Glomerular endothelial cell (primary cell): ENCODE results near the gene RMI2. TPM values are rescaled to one million over a fixed set of nuclear protein-coding genes. Genes with fewer than 3 reads are reported as not detected.
"Not testable (repeated sequence)": the region's sequence is repeated elsewhere in the genome, so short reads cannot be mapped to it uniquely, and the experiment has no call there.

Experiments
- DNase-seq: peaks from one replicate; pipeline ENCODE4 v3.0.0-alpha.2; 2011; ENCODE audit warnings: low read depth, low spot score; ENCODE audit errors: extremely low read depth
- total RNA-seq: library from RNA; depleted of rRNA; stranded (reverse); fragments of >200 nt; gene quantifications from 2 replicates; pipeline ENCODE4 v1.2.3, GENCODE V29; 2015

Gene RMI2
- total RNA-seq, 1 donor from 2014 or later = 5.9 TPM

DNA sequence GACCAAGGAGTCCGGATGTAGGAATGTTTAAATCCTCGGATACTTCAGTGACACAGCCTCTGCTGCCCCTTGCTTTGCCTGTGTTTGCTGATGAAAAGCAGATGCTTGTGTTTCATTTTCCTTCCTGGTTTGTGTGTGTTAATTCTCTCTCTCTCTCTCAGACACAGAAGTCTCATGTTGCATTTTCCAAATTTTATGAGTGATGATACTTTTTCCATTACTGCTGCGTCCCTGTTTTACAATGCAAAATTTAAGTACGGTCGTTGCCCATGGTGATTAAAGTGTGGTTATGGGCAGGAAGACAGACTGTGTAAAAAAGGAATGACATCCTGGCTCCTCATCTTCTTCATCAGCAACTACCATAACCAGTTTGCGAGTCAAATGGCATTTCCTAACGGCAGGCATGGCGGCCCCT lies 5.7 kb downstream of the RMI2 start:
- DNase-seq = no peak

DNA sequence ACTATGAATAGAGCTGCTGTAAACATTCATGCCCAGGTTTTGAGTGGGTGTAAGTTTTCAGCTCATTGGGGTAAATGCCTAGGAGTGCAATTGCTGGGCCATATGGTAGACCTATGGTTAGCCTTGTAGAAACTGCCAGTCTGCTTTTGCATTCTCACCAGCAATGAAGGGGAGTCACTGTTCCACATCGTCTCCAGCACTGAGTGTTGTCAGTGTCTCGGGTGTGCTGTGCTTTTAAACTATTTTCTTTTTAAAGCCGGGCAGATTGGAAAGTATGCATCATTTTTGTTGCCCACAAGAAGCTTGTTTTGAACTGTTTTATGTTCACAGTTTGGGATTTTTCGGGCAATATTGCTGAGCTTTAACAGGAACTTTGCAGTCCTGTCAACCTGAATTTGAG lies 7.9 kb downstream of the RMI2 start:
- DNase-seq = no peak

DNA sequence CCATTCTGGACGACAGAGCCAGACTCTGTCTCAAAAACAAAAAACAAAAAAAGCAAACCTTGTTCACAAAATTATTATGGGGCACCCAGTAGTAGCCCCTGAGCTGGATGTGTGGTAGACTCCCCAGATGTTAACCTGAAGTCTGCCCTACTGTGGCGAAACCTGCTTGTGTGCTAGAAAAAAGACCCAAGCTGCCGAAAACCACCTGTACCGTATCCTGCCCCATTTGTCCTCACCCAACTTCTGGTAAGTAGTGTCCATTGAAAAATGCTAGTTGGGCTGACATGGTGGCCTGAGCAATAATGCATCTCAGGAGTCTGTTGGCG lies 9.1 kb downstream of the RMI2 start:
- no peak for DNase-seq

DNA sequence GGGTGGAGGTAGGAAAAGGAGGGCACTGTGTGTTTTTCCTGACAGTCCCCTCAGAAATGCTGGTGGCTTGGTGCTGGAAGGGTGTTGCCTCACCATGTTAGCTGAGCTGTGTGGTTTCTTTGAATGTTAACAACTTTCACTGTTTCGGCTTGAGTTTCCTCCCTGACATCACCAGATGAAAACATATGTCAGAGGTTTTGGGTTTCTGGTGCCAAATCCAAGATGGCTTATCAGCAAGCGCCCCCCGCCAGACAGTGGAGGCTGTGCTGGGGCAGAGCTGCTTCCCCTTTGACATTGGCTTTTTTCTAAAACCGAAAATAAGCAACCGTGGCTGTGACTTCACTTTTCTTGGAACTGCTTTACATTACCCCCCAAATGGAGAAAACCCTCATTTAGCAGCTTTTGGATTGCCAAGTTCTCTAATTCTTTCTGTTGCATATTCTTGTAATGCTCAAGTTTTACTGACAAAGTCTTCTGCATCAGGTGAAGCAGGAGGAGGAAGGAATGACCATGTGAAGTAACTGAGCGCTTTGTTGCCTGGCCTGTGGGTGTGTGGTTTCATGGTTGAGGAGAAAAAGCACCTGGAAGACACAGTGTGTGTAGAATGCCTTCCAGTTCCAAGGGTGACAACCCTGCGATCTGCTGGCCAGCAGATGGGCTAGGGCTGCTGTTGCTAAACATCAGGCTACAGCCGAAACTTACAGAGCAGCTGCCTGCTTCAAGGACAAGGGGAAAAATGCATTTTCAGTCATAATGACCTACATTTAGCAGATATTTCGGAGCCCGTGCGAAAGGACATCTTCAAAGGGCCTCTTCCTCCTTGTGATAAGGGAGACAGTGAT lies 9.7 kb downstream of the RMI2 start:
- DNase-seq = no peak

DNA sequence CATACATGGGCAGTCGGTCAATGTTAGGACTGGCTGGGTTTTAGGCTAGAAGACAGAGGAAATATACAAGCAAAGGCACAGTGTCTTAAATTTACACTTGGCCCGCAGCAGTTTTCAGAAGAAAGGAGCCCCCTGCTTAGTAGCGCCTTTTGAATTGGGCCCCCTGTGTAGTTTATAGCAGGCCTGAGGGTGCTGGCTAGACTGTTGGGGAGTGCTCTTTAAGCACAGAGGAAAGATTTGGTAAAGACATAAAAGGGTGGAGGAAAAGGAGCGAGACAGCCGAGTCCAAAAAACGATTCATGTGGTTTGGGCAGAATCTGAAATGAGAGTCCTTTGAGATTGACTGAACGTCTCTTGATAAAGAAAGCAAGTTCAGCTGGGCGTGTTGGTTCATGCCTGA lies 10.6 kb downstream of the RMI2 start:
- no peak for DNase-seq

DNA sequence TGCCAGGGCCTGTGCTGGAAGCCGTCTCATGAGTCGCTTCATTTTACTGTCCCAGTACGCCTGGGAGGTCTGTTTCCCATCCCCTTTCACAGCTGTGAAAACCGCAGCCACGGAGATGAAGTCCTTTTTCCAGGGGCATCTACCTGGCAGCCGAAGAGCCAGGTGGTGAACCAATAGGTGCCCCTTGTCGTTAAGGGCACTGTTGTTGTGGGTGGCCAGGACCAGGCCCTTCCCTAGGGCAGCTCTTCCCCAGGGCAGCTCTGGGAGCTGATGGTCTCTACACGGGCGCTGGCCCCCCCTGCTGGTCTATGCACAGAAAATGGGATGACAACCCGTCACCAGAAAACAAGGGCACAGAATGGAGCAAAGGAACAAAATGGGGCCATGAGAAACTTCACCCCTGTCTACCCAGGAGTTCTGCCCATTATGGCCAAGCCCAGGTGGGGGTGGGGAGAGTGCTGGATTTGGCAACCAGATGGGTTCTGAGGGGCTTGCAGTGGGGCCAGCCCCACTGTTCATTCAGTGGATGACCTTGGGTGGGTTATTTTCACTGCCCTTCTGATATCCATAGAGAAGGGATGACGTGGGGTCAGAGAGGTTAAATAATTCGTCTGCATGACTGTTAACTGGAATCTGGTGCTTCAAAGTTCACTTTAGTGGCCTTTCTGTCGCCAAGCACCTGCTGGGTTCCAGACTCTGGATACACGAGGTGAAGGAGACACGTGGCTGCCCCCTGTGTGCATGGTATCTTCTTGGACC lies 11.5 kb downstream of the RMI2 start:
- DNase-seq = no peak

DNA sequence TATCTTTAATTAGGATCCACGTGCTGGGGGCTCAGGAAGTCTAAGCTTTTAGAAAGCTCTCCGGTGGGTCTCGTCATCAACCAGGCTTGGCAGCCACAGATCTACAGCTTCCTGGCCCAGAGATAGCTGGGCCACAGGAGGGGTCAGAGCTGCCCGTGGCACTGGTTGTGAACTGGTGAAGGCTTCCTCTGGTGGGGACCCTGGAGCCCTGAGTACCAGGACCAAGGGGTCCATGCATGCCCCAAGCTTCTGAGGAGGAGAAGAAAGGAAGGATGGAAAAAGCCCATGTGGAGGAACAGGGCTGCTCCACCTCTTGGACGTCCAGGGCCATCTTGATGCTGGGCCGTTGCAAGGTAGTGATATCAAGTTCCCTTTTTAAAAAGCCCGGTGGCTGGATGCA lies 13.3 kb downstream of the RMI2 start:
- no peak for DNase-seq

DNA sequence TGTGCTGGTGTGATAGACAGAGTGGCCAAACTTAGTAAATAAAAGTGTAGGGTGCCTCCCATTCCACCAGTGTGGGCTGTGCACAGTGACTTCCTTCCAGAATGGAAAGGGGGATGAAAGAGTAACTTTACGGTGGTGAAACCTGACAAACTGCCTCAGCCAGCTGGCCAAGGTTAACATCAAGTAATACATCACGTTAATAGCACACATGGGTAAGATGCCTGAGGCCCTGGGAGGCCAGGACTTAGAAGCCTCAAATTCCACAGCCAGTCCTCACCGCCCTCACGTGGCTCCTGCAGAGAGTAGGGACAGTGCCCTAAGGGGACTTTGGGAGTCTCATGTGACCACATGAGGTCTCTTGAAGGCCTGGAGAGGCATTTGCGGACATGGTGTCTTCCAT lies 14.1 kb downstream of the RMI2 start:
- DNase-seq = no peak

DNA sequence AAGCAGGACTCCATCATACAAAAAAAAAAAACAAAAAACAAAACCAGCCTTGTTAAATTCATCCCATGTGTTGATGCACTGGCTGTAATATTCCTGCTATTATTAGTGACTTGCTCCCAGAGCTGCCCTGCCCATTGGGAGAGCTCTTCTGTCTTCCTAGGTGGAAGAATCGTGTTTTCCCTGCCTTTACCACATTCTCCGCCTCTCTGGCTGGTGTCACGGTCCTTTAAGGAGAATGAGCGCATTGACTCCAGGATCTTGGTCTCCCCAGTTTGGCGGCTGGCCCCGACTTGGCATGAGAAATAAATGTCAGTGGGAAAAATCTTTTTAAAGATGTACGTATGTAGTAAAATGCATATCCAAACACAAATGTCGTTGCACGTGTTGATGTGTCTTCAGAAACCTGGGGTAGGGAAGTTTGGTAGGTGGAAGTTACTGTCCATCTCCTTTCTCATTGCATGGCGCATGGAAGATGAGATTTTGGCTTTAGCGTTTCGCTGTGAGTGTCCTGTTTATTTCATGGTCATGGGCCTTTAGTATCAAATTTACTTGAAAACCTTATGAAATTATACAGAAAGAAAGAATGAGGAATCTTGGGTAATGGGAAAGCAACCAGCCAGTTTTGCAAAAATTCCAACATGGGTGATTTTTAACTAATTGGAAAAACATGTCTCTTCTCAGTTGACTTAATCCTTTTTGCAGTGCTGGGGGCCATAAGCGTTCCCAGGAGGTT lies 15.5 kb downstream of the RMI2 start:
- no peak for DNase-seq

DNA sequence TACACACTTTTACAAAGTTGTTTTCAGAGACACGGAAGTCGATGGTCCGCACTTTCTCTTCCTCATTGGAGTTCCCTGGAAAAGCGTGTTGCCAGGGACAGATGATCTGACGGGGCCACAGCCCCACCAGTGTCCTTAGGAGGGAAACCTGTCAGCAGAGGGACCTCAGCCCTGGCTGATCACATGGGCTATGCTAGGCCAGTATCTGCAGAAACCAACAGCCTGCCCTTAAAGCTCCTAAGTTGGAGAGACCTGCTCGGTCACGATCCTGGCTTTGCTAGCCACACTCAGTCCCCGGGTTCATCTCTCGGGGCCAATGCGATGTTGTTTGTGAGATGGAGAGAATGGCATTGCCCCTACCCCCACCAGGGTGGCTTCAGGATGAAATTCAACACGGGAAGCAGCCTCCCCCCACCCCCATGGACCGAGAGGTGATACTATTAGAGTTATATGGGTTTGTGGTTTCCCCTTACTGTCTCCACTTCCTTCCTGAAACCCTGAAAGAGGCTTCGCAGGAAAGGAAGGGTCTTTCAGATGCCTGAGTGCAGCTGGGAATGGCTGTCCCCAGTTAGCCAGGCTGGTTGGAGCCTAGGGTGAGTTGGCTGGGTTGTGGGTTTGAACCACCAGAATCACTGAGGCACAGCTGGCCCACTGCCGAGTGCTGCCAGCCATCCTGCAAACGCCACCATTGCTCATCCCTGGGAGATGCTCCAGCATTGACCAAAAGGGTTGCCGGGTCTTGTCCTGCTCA lies 16.6 kb downstream of the RMI2 start:
- no peak for DNase-seq

DNA sequence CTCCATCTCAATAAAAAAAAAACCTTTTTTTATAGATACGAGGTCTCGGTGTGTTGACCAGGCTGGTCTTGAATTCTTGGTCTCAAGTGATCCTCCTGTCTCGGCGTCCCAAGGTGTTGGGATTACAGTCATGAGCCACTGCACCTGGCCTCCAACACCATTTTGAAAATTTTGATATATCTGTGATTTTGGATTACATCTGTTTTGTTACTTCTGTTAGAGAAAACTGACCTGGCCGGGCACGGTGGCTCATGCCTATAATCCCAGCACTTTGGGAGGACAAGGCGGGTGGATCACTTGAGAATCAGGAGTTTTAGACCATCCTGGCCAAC lies 18.6 kb downstream of the RMI2 start:
- no peak for DNase-seq

DNA sequence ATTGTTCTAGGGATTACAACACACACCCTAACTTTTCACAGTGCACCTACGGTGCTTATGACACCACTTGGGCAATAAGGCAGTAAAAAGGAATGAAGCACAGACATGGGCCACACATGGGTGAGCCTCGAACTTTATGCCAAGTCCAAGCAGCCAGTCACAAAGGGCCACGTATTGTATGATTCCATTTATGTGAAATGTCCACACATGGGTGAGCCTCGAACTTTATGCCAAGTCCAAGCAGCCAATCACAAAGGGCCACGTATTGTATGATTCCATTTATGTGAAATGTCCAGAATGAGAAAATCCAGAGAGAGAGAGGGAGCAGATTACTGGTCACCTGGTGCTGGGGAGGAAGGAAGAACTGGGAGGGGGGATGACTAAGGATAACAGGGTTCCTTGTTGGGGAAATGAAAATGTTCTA lies 22.2 kb downstream of the RMI2 start:
- DNase-seq = no peak

DNA sequence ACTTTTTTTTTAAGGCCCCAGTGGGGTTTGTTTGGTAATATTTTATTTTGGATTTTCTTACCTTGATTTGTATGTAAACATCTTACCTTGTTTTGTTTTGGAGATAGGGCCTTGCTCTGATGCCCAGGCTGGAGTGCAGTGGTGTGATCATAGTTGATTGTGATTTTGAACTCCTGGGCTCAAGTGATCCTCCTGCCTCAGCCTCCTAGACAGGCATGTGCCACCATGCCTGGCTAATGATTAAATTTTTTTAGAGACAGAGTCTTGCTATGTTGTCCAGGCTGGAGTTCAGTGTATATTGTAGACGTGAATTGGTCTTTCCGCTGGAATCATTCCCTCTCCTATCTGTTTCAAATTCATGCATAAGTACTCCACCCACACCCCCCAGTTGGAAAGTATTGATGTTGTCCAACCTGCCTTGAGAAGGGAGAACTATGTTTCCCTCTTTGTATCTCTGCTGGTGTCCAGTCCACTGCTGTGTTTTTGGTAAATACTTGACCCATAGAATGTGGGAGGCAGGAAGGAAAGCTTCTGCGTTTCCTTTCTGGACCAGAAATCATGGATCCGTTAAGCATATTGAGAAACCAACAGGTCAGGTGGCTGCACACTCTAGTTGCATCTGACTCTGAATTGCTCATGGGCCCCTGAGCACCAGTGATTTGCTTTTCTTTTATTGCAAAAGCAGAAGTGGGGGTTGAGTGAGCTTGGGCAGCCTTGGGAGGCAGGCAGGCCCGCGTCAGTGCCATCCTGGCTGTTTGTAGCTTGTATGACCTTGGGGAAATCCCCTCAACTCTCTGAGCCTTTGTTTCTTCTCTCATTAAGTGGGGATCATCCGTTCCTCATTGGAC lies 25.0 kb downstream of the RMI2 start:
- no peak for DNase-seq

DNA sequence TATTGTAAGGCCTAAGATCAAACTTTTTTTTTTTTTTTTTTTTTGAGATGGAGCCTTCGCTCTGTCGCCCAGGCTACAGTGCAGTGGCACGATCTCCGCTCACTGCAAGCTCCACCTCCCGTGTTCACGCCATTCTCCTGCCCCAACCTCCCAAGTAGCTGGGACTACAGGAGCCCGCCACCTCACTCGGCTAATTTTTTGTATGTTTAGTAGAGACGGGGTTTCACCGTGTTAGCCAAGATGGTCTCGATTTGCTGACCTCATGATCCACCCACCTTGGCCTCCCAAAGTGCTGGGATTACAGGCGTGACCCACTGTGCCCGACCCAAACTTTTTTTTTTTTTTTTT lies 25.6 kb downstream of the RMI2 start:
- not testable (repeated sequence) for DNase-seq

DNA sequence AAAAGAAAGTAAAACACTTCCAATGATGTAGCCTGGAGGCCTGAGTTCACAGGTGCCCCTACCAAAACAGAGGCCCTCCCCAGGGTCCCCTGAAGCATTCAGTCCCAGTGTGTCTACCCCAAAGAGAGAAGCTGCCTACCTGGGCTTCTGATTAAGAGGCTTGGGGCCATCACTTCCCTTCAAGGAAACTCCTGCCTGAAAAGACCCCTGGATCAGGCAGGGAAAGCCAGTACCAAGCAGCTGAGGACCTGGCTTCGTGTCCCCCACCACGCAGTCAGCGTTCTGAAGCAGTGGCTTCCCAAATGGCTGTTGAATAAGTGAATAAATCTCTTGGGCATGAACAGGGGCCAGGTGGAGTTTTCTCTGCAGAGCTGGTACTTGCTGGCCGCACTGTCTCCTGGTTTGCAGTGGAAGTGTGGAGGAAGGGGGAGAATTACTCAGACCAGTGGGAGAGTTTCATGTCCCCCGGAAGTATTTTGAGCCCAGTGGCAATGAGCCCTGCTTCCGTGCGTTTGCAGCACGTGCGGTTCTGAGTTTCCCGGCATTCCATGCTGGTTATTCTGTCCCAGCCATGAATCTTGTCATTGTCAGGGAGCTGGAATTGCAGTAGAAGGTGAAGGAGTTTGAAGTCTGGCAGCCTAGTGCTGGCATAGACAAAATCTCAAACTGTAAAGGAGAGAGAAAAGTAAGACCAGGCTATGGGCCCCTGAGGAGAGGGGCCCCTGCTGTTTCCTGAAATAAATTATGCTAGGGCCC lies 27.0 kb downstream of the RMI2 start:
- no peak for DNase-seq

DNA sequence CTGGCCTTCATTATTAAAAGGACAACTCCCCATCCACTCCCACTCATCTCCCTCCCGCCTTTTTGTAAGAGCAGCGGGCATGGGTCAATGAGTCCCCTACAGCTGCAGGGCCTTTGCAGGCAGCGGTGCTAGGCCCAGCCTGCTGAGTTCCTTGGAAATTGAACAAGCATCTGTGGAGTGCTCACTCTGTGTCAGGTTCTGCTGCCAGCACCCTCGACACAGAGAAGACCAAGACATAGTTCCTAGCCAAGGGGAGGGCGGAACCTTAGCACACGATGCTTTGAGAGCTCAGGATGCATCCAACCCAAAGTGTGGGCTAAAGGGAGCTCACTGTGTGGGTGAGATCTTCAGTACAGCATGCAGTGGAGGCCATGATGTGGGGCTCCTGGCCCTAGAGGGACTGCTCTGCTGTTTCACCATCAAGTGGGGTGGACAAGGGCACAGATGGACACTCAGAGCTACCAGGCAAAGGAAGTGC lies 27.6 kb downstream of the RMI2 start:
- DNase-seq = no peak

DNA sequence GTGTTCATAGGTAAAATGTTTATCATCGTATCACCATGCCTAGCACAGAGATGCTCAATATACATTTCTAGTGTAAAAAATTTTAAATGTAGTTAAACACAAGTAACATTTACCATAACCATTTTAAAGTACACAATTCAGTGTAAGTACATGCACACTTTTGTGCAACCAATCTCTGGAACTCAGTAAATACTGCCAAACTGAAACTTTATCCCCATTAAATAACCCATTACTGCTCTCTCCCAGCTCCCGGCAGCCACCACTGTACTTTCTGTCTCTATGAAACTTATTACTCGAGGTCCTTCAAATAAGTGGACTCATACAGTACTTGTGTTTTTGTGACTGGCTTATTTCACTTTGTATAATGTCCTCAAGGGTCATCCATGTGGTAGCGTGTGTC lies 29.0 kb downstream of the RMI2 start:
- DNase-seq = no peak

DNA sequence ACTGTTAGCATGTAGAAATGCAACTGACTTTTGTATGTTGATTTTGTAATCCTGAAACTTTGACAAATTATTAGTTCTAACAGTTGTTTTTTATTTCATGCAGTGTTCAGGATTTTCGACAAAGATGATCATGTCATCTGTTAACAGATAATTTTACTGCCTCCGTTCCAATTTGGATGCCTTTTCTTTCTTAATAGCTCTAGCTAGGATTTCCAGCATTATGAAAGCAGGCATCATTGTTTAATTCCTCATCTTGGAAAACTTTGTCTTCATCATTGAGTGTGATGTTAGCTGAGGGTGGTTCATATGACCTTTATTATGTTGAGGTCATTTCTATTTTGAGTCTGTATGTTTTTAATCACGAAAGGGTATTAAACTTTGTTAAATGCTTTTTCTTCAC lies 31.9 kb downstream of the RMI2 start:
- no peak for DNase-seq

DNA sequence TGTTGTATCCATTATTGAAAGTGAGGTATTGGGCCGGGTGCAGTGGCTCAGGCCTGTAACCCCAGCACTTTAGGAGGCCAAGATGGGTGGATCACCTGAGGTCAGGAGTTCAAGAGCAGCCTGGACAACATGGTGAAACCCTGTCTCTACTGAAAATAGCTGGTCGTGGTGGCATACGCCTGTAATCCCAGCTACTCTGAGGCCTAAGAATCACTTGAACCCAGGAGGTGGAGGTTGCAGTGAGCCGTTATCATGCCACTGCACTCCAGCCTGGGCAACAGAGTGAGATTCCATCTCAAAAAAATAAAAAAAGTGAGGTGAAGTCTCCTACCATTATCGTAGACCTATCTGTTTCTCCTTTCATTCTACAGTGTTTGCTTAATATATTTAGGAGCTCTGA lies 33.7 kb downstream of the RMI2 start:
- not testable (repeated sequence) for DNase-seq
